Fibroblast of skin of right biceps (primary cell): ENCODE measurements around the gene ZNF189.

Experiments
- DNase-seq: peaks from one replicate; pipeline ENCODE4 v3.0.0-alpha.2; 2013

Gene ZNF189

DNA sequence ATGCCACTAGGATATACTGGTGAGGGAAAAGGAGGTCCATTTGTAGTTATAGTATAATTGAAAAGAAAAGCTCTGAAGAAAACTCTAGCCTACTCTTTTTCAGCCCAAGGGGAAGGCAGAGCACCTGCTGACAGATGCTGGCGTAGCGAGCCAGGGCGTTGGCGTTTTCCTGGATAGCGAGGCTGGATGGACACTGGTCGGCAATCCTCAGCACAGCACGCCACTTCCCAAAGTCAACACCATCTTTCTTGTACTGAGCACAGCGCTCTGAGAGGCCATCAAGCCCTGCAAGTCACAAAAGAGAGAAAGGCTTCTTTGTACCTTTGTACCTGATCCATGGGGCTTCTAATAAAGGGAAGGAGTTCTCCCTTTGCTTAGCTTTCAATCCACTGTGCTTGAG is 28.7 kb downstream of the ZNF189 start:
- DNase-seq: no peak

DNA sequence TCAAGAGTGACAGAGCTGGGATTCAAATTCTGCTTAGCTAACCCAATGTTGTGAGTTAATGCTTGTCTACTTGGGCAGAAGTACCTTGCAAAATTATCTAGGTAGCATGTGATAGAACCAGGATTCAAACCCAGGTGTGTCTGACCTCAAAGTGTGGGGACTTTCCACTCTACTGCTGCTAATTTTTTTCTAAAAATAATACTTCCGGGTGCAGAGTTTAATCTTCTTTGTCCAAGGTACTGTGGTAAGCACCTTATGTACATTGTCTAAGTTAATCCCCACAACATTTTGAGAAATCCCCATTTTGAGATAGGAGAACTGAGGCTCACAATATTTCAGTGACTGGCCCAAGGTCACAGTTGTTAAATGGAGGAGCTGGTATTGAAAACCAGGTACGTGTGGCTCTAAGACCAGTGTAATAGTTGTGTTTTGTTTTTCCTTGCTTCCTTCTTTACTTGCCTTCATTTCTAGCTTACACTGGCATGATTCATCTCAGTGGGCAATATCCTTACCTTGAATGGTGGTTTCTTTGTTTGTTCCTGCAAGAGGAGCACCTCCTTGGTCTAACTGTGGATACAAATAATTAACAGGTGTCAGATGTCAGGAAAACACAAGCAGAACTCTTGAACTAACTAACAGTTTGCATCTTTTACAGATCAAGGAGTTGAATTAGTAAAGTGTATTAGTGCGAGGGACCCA is 29.5 kb downstream of the ZNF189 start:
- no peak for DNase-seq

DNA sequence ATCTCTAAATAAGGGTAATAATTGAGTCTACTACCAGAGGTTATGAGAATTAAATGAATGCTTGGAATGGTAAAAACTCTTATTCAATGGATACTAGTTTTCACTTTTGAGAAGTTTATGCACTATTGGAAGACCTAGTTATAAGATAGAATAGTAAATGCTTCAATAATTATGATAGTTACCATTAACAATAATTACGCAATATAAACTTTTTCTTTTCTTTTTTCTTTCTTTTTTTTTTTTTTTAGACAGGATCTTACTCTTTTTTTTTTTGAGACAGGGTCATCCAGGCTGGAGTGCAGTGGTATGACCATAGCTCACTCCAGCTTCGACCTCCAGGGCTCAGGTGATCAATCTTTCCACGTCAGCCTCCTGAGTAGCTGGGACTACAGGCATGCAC is 30.3 kb downstream of the ZNF189 start:
- no peak for DNase-seq

DNA sequence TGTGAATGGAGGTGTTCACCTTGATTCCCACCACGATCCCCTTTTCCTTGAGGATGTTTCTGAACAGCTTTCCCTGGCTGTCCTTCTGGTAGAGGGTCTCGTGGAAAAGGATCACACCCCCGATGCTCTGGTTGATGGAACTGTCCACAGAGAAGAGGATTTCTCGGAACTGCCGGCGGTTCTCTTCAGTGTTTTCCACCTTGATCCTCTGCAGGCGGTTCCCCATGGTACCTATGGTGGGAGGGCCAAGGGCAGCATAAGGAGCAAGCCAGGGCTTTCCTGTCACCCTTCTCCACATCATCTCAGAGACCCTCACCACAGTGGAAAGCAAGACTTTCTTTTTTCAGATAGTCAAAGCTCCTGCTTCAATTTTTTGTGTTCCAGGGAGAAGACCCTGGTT is 31.1 kb downstream of the ZNF189 start:
- DNase-seq: no peak

DNA sequence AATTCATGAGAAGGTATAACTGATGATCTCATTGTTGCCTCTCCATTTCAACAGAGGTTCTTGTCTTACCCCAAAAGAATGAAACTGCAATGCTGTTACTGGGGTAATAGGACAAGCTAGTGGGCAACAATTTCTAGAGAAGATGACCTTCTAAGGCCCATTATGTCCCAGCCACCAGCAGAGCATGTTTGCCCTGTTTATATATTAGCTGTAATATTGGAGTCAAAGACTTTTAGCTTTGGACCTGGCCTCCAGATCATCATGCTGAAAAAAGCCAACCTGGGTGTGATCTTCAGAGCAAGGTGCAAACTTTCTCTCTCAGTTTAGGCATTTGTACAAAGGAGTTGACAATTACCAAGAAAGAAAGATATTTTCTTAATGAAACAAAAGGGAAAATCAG is 33.5 kb downstream of the ZNF189 start:
- DNase-seq: no peak

DNA sequence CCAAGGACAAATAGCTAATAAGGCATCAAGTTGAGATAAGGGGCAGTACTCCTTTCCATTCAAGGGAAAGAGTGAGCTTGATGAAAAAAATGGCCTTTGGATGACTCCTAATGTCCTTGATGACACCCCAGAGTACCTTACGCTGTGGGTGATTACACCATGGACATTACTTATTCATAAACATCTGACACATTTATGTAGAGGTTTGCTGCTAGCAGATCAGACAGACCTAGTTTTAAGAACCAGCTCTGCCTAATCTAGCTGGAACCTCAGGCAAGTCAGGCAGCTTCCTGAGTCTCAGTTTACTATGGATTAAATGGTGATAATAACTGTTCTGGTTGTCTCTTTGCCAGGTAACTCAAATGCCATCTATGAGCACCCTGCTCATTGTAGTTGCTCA is 34.1 kb downstream of the ZNF189 start:
- DNase-seq: no peak

DNA sequence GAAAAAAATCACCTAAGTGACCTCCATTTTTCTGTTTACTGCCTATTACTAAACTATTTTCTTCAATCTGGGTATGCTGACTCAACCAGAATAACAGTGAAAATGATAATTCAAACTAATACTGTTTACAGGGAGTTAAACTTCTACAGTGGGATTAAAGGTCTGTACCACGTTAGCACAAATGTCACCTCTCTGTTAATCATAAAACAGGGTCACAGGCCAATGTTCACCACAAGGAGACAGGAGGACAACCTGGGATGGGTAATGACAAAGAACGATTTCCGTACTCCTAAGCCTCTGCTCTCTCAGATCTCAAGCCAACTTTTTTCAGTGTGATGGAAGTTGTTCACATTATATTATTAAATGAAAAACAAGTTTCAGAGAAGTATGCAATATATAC is 34.6 kb downstream of the ZNF189 start:
- no peak for DNase-seq

DNA sequence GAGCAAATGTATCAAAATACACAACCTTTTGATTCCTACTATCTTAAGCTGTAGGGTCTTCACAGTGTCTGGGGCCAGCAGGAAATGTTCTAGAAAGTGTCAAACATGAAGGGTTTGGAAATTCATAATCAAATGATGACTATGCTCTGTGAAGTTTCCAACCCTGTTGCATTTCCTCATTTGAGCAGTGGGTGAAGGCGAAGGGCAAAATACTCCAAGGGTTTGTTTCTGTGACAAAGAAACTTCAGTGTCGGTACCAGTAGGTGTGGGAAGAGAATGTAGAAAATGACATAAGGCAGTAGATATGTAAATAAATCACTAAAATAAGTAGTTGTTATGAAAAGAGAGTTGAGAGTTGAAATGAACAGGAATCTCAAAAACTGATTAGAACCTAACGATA is 36.3 kb downstream of the ZNF189 start:
- no peak for DNase-seq

DNA sequence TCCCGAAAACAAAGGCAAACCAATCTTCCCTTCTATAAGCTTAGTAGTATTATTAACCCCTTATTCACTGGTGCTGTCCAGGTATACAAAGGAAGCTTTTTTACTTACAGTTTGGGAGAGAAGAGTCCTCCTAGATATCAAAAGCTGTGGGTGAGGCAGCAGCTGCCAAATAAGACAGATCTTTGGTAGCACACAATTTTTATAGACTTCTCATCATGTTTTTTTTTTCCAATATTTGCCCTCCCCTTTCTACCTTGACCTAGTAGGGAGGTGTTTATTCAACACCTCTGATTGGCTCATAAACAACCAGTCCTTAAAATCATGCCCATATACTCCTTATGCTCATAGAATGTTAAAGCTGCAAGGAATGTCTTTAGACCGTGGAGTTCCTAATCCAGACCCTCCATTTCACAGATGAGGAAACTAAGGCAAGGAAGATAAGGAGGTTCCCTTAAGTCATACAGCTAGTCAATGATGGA is 37.0 kb downstream of the ZNF189 start, which contains the start of gene ALDOB:
Gene ALDOB (minus strand): TSS at position 174 of the 479 bp plus-strand sequence. CDS start 4,887 bp downstream, outside the sequence.
- no peak for DNase-seq

DNA sequence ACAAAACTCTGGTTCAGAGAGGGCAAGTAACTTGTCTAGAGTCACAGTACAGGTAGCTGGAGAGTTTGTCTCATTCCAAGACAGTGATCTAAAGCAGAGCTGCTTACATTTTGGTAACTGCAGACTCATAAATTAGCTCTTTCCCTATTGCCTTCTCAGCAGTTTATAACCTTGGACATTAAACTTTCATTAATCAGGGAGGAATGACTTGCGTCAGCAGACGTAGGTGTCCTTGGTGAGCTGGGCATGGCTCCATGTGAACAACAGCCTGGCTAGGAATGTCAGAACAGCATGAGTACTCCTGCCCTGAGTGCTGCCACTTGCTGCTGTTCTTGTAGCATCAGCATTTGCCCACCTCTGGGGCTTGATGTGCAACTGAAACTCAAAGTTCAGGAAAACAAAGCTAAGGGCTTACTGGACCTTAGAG is 39.2 kb downstream of the ZNF189 start:
- DNase-seq: no peak

DNA sequence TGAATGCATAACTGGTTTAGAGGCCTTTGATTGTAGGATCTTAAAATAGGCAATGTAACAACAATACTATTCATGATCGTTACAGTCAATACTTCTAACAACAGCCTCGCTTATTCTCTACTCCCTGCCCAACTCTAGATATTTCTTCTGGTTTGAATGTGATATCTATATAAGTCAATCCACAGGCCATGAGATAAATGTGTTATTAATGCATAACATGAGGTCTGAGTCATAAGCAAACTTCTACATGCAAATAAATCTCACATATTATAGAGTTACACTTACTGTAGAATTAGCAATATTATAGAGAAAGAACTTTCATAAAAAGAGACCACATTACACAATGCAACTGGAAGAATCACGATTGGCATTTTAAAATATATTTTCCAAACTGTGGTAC is 39.9 kb downstream of the ZNF189 start:
- no peak for DNase-seq

DNA sequence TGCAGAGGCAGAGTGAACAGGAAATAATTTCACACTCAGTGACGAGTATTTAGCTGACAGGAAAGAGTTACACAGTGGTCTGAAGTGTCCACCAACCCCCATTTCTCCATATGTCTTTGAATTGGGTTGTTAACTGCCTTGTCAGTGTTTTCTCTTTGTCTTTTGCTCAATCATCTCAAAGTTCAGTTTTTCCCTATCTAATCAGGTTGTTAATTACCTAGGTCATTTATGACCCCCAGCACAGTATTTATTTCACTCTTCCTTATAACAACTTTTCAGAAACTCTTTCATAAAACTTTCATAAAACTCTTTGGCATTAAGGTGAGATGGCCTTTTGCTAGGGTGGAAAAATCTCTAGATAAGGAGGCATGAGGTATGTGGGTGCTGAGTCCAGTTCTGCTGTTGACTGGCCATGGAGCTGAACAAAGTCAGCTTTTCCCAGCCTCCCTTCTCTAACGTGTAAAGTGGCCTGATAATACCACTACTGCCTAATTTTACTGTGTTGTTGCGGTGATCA is 42.1 kb downstream of the ZNF189 start:
- no peak for DNase-seq

DNA sequence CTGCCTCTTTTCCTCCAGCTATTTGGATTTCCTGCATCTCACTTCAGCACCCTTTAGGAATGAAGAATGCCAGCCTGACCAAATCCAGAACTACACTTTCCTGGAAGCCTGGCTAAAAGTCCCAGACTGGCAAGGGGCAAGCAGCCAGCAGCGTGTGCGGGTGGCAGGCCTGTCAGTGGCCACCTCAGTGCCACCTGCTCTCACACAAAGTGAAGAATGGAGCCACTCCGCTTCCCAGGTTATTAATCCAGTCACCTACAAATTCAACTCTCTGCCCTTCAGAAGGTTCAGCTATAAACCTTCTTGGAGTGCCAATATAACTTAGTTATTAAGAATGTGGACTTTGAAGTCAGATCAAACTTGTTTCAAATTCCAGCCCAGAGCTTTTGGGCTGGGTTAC is 43.7 kb downstream of the ZNF189 start:
- DNase-seq: no peak

DNA sequence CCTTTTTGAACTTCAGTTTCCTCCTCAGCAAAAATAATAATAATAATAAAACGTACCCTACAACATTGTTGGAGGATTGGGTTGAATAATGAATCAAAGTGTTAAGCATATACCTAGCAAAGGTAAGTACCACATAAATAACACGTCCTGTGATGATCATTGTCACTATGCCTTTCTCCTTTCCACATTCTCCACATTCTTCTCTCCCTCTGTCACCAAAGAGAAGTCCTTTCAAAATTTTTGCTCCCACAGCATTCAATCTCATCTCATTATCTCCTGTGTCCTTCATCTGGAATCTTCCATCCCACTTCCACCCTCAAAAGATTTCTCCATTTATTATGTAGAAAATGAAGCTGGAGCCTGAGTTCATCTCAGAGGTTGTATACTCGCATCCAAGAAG is 44.1 kb downstream of the ZNF189 start:
- DNase-seq: no peak

DNA sequence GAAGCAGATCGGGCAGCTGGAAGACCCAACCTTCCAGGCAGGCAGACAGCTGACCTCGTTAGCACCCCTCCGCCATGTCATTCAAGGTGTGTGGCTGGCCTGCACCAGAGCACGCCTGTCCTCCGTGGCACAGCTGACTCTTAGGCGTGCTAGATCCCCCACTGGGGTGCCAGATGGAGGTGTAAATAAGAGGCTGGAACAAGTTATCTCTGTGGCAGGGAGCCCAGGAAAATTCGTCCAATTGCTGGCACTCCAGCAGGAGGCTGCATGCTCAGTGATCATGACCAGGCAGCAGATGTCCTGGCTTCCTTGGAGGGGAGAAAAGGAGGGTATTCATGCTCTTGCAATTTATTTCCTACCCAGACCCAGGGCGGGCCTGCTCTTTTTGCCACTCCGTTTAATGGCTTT is 44.7 kb downstream of the ZNF189 start:
- no peak for DNase-seq

DNA sequence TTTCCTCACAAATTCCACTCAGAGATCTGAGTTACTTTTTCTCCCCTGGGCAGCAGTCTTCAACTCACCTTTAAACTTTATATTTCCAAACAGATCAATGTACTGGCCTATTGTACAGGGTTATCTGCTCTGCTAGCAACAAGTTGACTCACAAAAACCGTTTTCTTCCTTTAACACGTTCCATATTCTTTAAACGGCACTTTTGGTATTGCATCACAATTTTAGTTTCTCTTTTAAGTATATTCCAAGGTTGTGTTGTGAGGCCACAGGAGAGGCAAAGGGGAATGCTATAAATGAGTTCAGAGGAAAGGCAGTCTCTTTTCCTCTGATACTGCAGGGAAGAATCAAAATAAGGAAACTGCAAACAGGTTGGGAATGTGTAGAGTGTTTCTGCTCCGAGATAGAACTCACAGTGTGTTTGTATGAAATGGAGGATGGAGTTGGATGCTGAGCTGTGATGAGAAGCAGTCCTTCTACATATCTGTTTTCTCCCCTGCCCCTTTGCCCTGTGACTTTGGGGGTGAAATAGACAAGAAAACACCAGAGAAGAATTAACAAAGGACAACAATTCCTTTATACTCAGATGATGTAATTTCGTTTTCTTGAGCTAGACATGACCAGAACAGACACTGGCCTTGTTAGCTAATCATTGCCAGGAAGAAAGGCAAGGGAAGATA is 46.8 kb downstream of the ZNF189 start:
- peak; percentile 16 for DNase-seq

DNA sequence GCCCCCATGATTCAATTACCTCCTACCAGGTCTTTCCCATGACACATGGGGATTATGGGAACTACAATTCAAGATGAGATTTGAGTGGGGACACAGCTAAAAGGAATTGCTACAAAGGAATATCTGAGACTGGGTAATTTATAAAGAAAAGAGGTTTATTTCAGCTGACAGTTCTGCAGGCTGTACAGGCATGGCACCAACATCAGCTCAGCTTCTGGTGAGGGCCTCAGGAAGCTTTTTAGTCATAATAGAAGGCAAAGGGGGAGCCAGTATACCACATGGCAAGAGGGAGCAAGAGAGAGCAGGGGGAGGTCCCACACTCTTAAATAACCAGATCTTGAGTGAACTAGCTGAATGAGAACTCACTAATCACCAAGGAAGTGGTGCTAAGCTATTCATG is 48.1 kb downstream of the ZNF189 start:
- no peak for DNase-seq

DNA sequence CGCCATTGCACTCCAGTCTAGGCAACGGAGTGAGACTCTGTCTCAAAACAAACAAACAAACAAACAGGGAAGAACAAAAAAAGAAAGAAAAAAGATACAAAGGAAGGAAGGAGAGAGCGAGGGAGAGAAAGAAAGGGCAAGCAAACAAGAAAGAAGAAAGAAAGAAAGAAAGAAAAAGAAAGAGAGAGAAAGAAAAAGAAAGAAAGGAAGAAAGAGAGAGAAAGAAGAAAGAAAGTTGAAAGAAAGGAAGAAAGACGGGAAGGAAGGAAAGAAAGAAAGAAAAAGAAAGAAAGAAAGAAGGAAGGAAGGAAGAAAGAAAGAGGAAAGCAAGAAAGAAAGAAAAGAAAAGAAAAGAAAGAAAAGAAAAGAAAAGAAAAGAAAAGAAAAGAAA is 50.0 kb downstream of the ZNF189 start:
- no peak for DNase-seq

DNA sequence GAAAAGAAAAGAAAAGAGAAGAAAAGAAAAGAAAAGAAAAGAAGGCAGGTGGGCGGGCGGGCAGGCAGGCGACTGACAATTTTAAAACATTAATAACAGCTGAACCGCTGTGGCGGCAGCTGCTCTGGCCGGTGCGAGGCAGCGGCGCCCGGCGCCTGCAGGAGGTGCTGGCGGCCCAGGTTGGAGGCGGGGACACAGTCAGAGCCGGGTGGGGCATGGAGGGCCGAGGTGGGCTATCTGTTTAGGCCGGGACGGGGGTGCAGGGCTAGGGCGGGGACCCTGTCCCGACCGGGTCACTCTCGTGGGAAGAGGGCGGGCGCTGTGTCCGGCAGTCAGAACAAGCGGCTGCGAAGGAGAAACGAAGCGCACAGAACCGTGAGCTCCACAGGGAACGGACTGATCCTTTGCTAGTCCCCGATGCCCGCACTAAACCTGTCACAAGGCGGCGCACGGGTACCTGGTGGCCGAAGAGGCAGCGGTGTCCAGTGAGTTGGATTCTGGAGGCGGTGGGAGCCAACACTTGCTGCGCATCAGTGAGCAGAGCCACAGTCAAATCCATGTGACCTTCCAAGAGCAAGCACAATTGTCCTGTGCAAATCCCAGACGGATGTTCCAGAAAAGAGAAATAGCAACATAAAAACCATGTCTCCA is 50.5 kb downstream of the ZNF189 start:
- peak; percentile 59 for DNase-seq

DNA sequence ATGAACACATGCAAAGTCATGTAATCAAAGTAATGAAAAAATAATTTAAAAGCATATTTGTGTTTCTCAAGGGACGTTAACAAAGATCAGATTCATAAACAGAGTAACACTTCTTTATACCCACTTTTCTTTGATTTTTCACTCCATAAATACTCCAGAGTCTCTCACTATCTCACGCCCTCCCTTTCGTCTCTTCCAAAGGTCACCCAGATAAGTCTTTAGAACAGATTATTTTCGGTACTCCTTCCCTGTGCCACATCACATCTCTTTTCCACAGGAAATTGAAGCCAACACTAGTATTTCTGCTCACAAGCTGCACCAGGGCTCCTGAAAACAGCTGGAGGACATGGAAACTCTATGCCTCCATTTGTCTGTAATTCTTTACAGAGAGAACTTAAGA is 52.3 kb downstream of the ZNF189 start:
- DNase-seq: no peak

DNA sequence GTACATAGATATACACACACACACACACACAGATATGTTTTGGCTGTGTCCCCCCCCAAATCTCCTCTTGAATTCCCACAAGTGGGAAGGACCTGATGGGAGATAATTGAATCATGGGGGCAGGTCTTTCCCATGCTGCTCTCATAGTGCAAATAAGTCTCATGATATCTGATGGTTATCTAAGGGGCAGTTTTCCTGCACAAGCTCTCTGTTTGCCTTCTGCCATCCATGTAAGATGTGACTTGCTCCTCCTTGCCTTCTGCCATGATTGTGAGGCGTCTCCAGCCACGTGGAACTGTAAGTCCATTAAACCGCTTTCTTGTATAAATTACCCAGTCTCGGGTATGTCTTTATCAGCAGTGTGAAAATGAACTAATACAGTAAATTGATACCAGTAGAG is 52.8 kb downstream of the ZNF189 start:
- no peak for DNase-seq

DNA sequence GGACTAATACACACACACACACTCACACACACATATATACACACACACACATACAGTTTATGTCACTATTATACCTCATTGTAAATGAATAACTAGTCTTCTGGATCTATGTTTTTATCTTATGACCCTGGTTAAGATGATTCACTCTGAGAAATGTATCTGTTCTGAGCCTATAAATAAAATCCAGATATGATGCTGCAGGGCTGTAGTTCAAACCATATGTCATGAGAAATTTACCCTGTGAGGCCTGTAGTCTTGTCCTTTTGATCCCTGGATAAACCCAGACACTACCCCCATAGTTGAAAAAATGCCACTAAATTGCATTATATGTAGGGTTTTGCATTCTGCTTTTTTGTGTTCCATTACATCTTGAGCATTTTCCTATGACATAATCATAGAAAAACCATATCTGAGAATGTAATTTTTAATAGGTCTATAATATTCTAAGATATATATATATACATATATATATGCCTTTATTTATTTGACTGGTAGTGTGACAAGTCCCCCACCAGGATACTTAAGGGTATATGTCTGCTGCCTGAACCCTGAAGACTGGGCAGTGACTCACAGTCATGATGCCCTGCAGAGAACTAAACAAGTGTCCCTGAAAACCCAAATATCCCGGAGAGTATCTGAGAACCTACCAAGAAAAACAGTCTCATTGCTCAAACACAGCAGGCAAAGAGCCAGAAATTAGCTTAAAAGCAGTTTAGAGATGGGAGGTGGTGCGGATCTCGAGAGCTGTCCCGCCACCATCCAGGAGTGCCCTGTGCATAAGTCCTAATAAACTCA is 55.3 kb downstream of the ZNF189 start:
- DNase-seq: peak; percentile 56

DNA sequence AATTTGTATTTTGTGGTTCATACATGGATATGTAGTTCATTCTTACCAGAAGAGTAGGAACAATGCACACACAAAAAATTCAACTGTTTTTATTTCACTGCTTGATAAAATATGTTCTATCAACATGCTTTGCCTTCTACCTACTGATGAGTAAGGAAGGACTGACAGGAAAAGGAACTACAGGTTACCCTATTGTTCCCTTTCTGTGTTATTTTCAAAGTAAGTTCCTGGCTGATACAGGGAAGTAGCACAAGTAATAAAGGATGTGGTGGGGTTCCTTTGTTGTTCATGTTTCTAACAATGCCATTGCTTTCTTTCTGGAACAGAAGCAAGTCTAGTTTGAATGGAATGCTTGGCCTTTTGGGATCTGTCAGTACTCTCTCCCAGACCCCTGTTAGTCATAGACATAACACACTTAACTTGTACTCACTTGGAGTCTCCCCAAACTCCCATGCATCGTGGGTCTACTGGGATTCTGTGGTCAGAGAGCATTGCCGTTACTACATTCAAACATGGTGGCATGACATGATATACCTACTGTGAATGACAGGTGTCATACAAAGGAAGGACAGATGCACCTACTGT is 57.1 kb downstream of the ZNF189 start:
- peak; percentile 84 for DNase-seq
